Measurements from ENCODE around the gene DIS3L2. TPM values are rescaled to one million over a fixed set of nuclear protein-coding genes. Genes with fewer than 3 reads are reported as not detected.

Gene DIS3L2
- total RNA-seq, 2 experiments from 2014 or later: 20.2 to 20.6 TPM

DNA sequence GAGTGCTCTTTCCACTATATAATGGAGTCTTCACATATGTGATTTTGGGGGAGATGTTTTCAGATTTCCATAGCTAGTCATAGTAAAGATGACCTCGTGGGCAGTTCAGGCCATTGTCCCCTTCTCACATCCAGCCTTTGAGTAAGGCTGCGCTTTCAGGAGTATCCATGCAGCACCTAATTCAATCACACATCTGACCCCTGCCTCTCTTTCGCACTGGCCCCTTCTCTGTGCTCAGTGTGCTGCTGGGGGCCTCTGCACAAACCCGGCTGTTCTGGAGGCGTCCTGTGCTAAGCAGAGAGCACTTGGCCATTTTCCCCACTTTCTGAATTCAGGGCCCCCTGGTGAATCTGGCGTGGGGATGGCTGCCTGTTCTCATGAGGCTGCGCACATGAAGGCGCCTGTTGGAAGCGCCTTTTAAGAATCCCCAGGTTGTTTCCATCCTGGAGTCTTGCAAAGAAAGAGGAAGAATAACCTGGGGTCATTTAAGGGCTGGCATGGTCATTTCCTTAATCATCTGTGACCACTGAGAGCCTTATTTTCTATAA is 321.1 kb downstream of the DIS3L2 start:
- no peak overlapping the region for H3K4me2 ChIP-seq (ENCODE audit: low read length)
- ChIA-PET CTCF (ENCODE audit: unreplicated experiment) (no interaction called here), POLR2A (interaction anchor here (0.6 to 1.7 kb wide), 2 partner anchors 15 to 96 kb away, joined by 4 to 6 read pairs; no protein-coding TSS in a partner anchor)
- no peak overlapping the region for H2AFZ ChIP-seq (ENCODE audit: low read length)
- no peaks in the 10 kb centered on the region for H3K79me2 ChIP-seq (ENCODE audit: insufficient read depth, low read depth, low read length)
- H3K27ac ChIP-seq (ENCODE audit: low read depth, low read length, poor library complexity, severe bottlenecking): no peak overlapping the region
- TF ChIP-seq, protein P1, sequence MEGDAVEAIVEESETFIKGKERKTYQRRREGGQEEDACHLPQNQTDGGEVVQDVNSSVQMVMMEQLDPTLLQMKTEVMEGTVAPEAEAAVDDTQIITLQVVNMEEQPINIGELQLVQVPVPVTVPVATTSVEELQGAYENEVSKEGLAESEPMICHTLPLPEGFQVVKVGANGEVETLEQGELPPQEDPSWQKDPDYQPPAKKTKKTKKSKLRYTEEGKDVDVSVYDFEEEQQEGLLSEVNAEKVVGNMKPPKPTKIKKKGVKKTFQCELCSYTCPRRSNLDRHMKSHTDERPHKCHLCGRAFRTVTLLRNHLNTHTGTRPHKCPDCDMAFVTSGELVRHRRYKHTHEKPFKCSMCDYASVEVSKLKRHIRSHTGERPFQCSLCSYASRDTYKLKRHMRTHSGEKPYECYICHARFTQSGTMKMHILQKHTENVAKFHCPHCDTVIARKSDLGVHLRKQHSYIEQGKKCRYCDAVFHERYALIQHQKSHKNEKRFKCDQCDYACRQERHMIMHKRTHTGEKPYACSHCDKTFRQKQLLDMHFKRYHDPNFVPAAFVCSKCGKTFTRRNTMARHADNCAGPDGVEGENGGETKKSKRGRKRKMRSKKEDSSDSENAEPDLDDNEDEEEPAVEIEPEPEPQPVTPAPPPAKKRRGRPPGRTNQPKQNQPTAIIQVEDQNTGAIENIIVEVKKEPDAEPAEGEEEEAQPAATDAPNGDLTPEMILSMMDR (conservative IDR thresholded peaks at IDR 0.05; ENCODE audit: low read length): no peak
- TF ChIP-seq EZH2phosphoT487 (IDR thresholded peaks at IDR 0.05; ENCODE audit: borderline replicate concordance, low read depth, low read length): no peak
- no peak overlapping the region for H3K4me3 ChIP-seq (ENCODE audit: low read depth, low read length, poor library complexity, severe bottlenecking)
- H3K9me2 ChIP-seq (ENCODE audit: insufficient read depth, low read length): no peaks in the 10 kb centered on the region
- H3K9me3 ChIP-seq (ENCODE audit: low read length): no peaks in the 10 kb centered on the region
- no peak for DNase-seq (ENCODE audit: low spot score)
- intact Hi-C loops (cut with micrococcal nuclease; ENCODE audit: unreplicated experiment): no loop called here
- H4K20me1 ChIP-seq (ENCODE audit: insufficient read depth, low read length): no peaks in the 10 kb centered on the region
- no TSS peak for BruUV-seq (replicated peaks)
- H3K4me1 ChIP-seq (ENCODE audit: insufficient read depth, low read length, poor library complexity, severe bottlenecking): no peaks in the 10 kb centered on the region
- H3K36me3 ChIP-seq (ENCODE audit: insufficient read depth, low read length): no peaks in the 10 kb centered on the region

DNA sequence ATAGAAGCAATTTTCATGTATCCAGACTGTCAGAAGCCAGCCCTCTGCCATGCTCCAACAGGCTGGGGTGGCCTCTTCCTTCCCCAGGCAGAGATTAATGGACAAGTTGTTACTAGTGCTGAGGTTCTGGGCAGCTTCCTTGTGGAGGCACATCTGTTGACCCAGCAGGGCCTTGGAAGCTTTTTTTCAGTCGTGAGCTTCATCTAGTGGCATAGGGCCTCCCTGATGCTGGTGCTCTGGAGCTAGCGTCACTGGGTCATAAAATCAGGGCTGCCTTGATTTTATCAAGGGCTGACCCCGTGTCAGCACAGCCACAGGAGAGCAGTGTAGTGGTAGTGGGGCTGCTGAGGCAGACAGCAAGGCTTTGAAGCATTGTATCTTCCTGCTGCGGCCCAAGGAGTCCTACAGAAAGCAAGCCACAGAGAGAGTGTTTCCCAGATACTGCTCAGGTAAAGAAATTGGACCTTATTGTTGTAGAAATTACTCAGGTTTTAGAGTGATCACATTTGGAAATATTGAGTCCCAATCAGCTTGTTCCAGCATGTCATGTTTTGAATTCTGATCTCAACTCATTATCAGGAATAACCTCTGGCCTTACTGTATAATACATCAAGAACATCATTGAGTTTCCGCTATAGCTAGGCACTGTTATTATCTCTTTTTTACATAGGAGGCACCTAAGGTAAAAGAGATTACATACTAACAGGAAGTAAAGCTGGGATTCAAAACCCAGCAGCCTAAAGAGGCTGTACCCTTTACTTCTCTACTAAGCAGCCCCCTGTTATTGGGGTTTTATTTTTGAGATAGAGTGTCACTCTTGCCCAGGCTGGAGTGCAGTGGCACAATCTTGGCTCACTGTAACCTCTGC is 324.7 kb downstream of the DIS3L2 start:
- Histone ChIP-seq H3K27ac (ENCODE audit: low read depth, low read length, poor library complexity, severe bottlenecking) (no peak overlapping the region), H3K9me2 (ENCODE audit: insufficient read depth, low read length) (no peaks in the 10 kb centered on the region), H3K4me2 (ENCODE audit: low read length) (no peak overlapping the region), H3K79me2 (ENCODE audit: insufficient read depth, low read depth, low read length) (no peaks in the 10 kb centered on the region), H2AFZ (ENCODE audit: low read length) (no peak overlapping the region), H3K36me3 (ENCODE audit: insufficient read depth, low read length) (no peaks in the 10 kb centered on the region), H3K4me3 (ENCODE audit: low read depth, low read length, poor library complexity, severe bottlenecking) (no peak overlapping the region), H3K4me1 (ENCODE audit: insufficient read depth, low read length, poor library complexity, severe bottlenecking) (no peaks in the 10 kb centered on the region), H4K20me1 (ENCODE audit: insufficient read depth, low read length) (no peaks in the 10 kb centered on the region), H3K9me3 (ENCODE audit: low read length) (no peaks in the 10 kb centered on the region)
- CTCF ChIA-PET (ENCODE audit: unreplicated experiment): no interaction called here
- no peak for TF ChIP-seq EZH2phosphoT487 (IDR thresholded peaks at IDR 0.05; ENCODE audit: borderline replicate concordance, low read depth, low read length)
- TF ChIP-seq, protein P1 (conservative IDR thresholded peaks at IDR 0.05; ENCODE audit: low read length): no peak
- no TSS peak for BruUV-seq (replicated peaks)
- POLR2A ChIA-PET: interaction anchor here (0.6 to 1.0 kb wide), 4 partner anchors 11 to 289 kb away, joined by 3 to 6 read pairs (median 3); no protein-coding TSS in a partner anchor
- DNase-seq (ENCODE audit: low spot score): no peak
- intact Hi-C loops (cut with micrococcal nuclease; ENCODE audit: unreplicated experiment): no loop called here

DNA sequence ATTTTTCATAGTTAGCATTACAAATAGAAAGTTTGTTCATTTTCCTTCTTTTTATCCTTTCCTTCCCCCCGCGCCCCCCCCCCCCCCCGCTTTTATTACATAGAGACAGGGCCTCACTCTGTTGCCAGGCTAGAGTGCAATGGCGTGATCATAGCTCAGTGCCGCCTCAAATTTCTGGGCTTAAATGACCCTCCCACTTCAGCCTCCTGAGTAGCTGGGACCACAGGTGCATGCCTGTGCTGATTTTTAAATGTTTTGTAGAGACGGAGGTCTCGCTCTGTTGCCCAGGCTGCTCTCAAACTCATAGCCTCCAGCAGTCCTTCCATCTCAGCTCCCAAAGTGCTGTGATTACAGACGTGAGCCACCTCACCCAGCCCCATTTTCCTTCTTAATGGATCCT is 325.8 kb downstream of the DIS3L2 start:
- H2AFZ ChIP-seq (ENCODE audit: low read length): no peak overlapping the region
- intact Hi-C loops (cut with micrococcal nuclease; ENCODE audit: unreplicated experiment): no loop called here
- H3K79me2 ChIP-seq (ENCODE audit: insufficient read depth, low read depth, low read length): no peaks in the 10 kb centered on the region
- H4K20me1 ChIP-seq (ENCODE audit: insufficient read depth, low read length): no peaks in the 10 kb centered on the region
- H3K4me2 ChIP-seq (ENCODE audit: low read length): no peak overlapping the region
- ChIA-PET POLR2A (interaction anchor here (0.6 to 1.0 kb wide), 2 partner anchors 10 to 290 kb away, joined by 3 to 6 read pairs; no protein-coding TSS in a partner anchor), CTCF (ENCODE audit: unreplicated experiment) (no interaction called here)
- H3K4me1 ChIP-seq (ENCODE audit: insufficient read depth, low read length, poor library complexity, severe bottlenecking): no peaks in the 10 kb centered on the region
- TF ChIP-seq, protein P1 (conservative IDR thresholded peaks at IDR 0.05; ENCODE audit: low read length): no peak
- TF ChIP-seq EZH2phosphoT487 (IDR thresholded peaks at IDR 0.05; ENCODE audit: borderline replicate concordance, low read depth, low read length): no peak
- BruUV-seq (replicated peaks): no TSS peak
- H3K9me3 ChIP-seq (ENCODE audit: low read length): no peaks in the 10 kb centered on the region
- H3K36me3 ChIP-seq (ENCODE audit: insufficient read depth, low read length): no peaks in the 10 kb centered on the region
- no peak for DNase-seq (ENCODE audit: low spot score)
- no peak overlapping the region for H3K4me3 ChIP-seq (ENCODE audit: low read depth, low read length, poor library complexity, severe bottlenecking)
- no peaks in the 10 kb centered on the region for H3K9me2 ChIP-seq (ENCODE audit: insufficient read depth, low read length)
- no peak overlapping the region for H3K27ac ChIP-seq (ENCODE audit: low read depth, low read length, poor library complexity, severe bottlenecking)

Data from OCI-LY7 (cell line).